Measurements from ENCODE around the gene ISCU. TPM values are rescaled to one million over a fixed set of nuclear protein-coding genes. Genes with fewer than 3 reads are reported as not detected.

ISCU gene
- total RNA-seq, 1 experiment from 2014 or later, result 86.9 TPM

GRCh38 chr12:108582509-108582908 is 20.1 kb downstream of the ISCU start:
- no peak overlapping the region for H3K4me3 ChIP-seq (ENCODE audit: low read depth, low read length)
- ChIA-PET POLR2A (no interaction called here), CTCF (no interaction called here)
- Mint-ChIP-seq H3K27ac (ENCODE audit: unreplicated experiment) (no peak overlapping the region), H3K9me3 (ENCODE audit: unreplicated experiment) (peaks cover 12% of the 10 kb centered on the region), H3K4me3 (ENCODE audit: unreplicated experiment) (no peak overlapping the region), H3K4me1 (ENCODE audit: low read depth, unreplicated experiment) (peaks cover 8% of the 10 kb centered on the region), H3K27me3 (ENCODE audit: insufficient read depth, unreplicated experiment) (peaks cover 4% of the 10 kb centered on the region), H3K36me3 (ENCODE audit: insufficient read depth, unreplicated experiment) (no peaks in the 10 kb centered on the region)
- H3K27me3 ChIP-seq (replicated peaks; ENCODE audit: control insufficient read depth, insufficient read depth, low read length), result no peaks in the 10 kb centered on the region
- H3K4me1 ChIP-seq, result 0 out of 2 replicates have a peak, but pooled peaks cover 5% of the 10 kb centered on the region
- no peaks in the 10 kb centered on the region for H3K9me3 ChIP-seq
- intact Hi-C loops (cut with micrococcal nuclease; ENCODE audit: unreplicated experiment), result no loop called here
- BruUV-seq (replicated peaks), result no TSS peak
- H3K36me3 ChIP-seq (ENCODE audit: control insufficient read depth, insufficient read depth, low read length), result no peaks in the 10 kb centered on the region
- TF ChIP-seq CTCF (IDR thresholded peaks at IDR 0.05; ENCODE audit: insufficient read depth in 1 of 2, low read depth in 1 of 2, low read length in 1 of 2, severe bottlenecking in 1 of 2, unreplicated experiment in 1 of 2), result no peak
- DNase-seq, result no peak

- Mint-ChIP-seq H3K27ac (ENCODE audit: unreplicated experiment) (no peak overlapping the region), H3K27me3 (ENCODE audit: insufficient read depth, unreplicated experiment) (peaks cover 4% of the 10 kb centered on the region), H3K4me3 (ENCODE audit: unreplicated experiment) (no peak overlapping the region), H3K4me1 (ENCODE audit: low read depth, unreplicated experiment) (peaks cover 8% of the 10 kb centered on the region), H3K9me3 (ENCODE audit: unreplicated experiment) (peaks cover 12% of the 10 kb centered on the region), H3K36me3 (ENCODE audit: insufficient read depth, unreplicated experiment) (no peaks in the 10 kb centered on the region)
- intact Hi-C loops (cut with micrococcal nuclease; ENCODE audit: unreplicated experiment), result no loop called here
- no peak overlapping the region for H3K4me3 ChIP-seq (ENCODE audit: low read depth, low read length)
- DNase-seq, result no peak
- CTCF ChIA-PET, result no interaction called here
- TF ChIP-seq CTCF (IDR thresholded peaks at IDR 0.05; ENCODE audit: insufficient read depth in 1 of 2, low read depth in 1 of 2, low read length in 1 of 2, severe bottlenecking in 1 of 2, unreplicated experiment in 1 of 2), result no peak
- BruUV-seq (replicated peaks), result no TSS peak
- no peaks in the 10 kb centered on the region for H3K9me3 ChIP-seq
- POLR2A ChIA-PET, result no interaction called here
- no peaks in the 10 kb centered on the region for H3K27me3 ChIP-seq (replicated peaks; ENCODE audit: control insufficient read depth, insufficient read depth, low read length)
- H3K4me1 ChIP-seq, result 0 out of 2 replicates have a peak, but pooled peaks cover 5% of the 10 kb centered on the region
- H3K36me3 ChIP-seq (ENCODE audit: control insufficient read depth, insufficient read depth, low read length), result no peaks in the 10 kb centered on the region
These were observed 20.8 kb downstream of the ISCU start for GRCh38 chr12:108582978-108583770.

- TF ChIP-seq CTCF (IDR thresholded peaks at IDR 0.05; ENCODE audit: insufficient read depth in 1 of 2, low read depth in 1 of 2, low read length in 1 of 2, severe bottlenecking in 1 of 2, unreplicated experiment in 1 of 2), result no peak
- Mint-ChIP-seq H3K9me3 (ENCODE audit: unreplicated experiment) (peaks cover 5% of the 10 kb centered on the region), H3K4me3 (ENCODE audit: unreplicated experiment) (no peak overlapping the region), H3K27me3 (ENCODE audit: insufficient read depth, unreplicated experiment) (peaks cover 4% of the 10 kb centered on the region), H3K27ac (ENCODE audit: unreplicated experiment) (no peak overlapping the region), H3K4me1 (ENCODE audit: low read depth, unreplicated experiment) (peaks cover 8% of the 10 kb centered on the region), H3K36me3 (ENCODE audit: insufficient read depth, unreplicated experiment) (no peaks in the 10 kb centered on the region)
- 0 out of 2 replicates have a peak, but pooled peaks cover 5% of the 10 kb centered on the region for H3K4me1 ChIP-seq
- H3K27me3 ChIP-seq (replicated peaks; ENCODE audit: control insufficient read depth, insufficient read depth, low read length), result no peaks in the 10 kb centered on the region
- H3K4me3 ChIP-seq (ENCODE audit: low read depth, low read length), result no peak overlapping the region
- no peak for DNase-seq
- H3K36me3 ChIP-seq (ENCODE audit: control insufficient read depth, insufficient read depth, low read length), result no peaks in the 10 kb centered on the region
- POLR2A ChIA-PET, result no interaction called here
- BruUV-seq (replicated peaks), result no TSS peak
- H3K9me3 ChIP-seq, result no peaks in the 10 kb centered on the region
- CTCF ChIA-PET, result no interaction called here
- intact Hi-C loops (cut with micrococcal nuclease; ENCODE audit: unreplicated experiment), result no loop called here
These were observed 21.6 kb downstream of the ISCU start for GRCh38 chr12:108583991-108584390.
